ENCODE results near the gene NOSTRIN.
"Not testable (repeated sequence)": the region's sequence is repeated elsewhere in the genome, so short reads cannot be mapped to it uniquely, and the experiment has no call there.

Gene NOSTRIN

GRCh38 chr2:168801961-168802858 is at the start of gene NOSTRIN:
Gene NOSTRIN, plus strand, starts transcription at chr2:168802637. Its CDS starts 10 bp downstream, at chr2:168802647.
- no peak for DNase-seq

- no peak for DNase-seq
These were observed 48.6 kb upstream of the NOSTRIN start for GRCh38 chr2:168753765-168754329.

- DNase-seq: no peak
These were observed 45.2 kb upstream of the NOSTRIN start for GRCh38 chr2:168757223-168757622.

GRCh38 chr2:168758970-168759820 is 43.2 kb upstream of the NOSTRIN start:
- peak; percentile 22 for DNase-seq

- no peak for DNase-seq
These were observed 37.0 kb upstream of the NOSTRIN start for GRCh38 chr2:168765401-168765800.

- DNase-seq: no peak
These were observed 35.8 kb upstream of the NOSTRIN start for GRCh38 chr2:168766600-168766999.

GRCh38 chr2:168767258-168767657 is 35.2 kb upstream of the NOSTRIN start:
- no peak for DNase-seq

GRCh38 chr2:168768357-168768756 is 34.1 kb upstream of the NOSTRIN start:
- not testable (repeated sequence) for DNase-seq

- DNase-seq: no peak
These were observed 31.6 kb upstream of the NOSTRIN start for GRCh38 chr2:168770796-168771195.

GRCh38 chr2:168772704-168773103 is 29.7 kb upstream of the NOSTRIN start:
- no peak for DNase-seq

GRCh38 chr2:168773128-168773527 is 29.3 kb upstream of the NOSTRIN start:
- no peak for DNase-seq

- DNase-seq: peak; percentile 51
These were observed 28.5 kb upstream of the NOSTRIN start for GRCh38 chr2:168773719-168774521.

- DNase-seq: no peak
These were observed 26.6 kb upstream of the NOSTRIN start for GRCh38 chr2:168775837-168776236.

- peak; percentile 48 for DNase-seq
These were observed 21.8 kb upstream of the NOSTRIN start for GRCh38 chr2:168780669-168781071.

GRCh38 chr2:168781191-168781817 is 21.1 kb upstream of the NOSTRIN start:
- DNase-seq: no peak

- DNase-seq: no peak
These were observed 20.2 kb upstream of the NOSTRIN start for GRCh38 chr2:168782271-168782670.

GRCh38 chr2:168784993-168785392 is 17.4 kb upstream of the NOSTRIN start:
- no peak for DNase-seq

- DNase-seq: no peak
These were observed 15.2 kb upstream of the NOSTRIN start for GRCh38 chr2:168787098-168787781.

- DNase-seq: no peak
These were observed 14.6 kb upstream of the NOSTRIN start for GRCh38 chr2:168787782-168788376.

- no peak for DNase-seq
These were observed 12.7 kb upstream of the NOSTRIN start for GRCh38 chr2:168789776-168790175.

All from kidney glomerular epithelial cell (primary cell).